Type B pancreatic cell (in vitro differentiated cells): Measurements from ENCODE around the gene SHMT2. TPM values are rescaled to one million over a fixed set of nuclear protein-coding genes. Genes with fewer than 3 reads are reported as not detected.

Experiments
- DNase-seq: peaks from one replicate; pipeline ENCODE4 v3.0.0; 2021; ENCODE audit warnings: mixed read lengths; ENCODE audit not compliant: unreplicated experiment; ENCODE audit errors: extremely low spot score
- H3K27ac Mint-ChIP-seq: 2 replicates; pipeline ENCODE4 v1.8.0; 2021; ENCODE audit warnings: mild to moderate bottlenecking, mixed read lengths
- H3K27me3 Mint-ChIP-seq: 2 replicates; pipeline ENCODE4 v1.8.0; 2021; ENCODE audit warnings: mixed read lengths
- H3K36me3 Mint-ChIP-seq: 2 replicates; pipeline ENCODE4 v1.8.0; 2021; ENCODE audit warnings: mixed read lengths
- H3K4me1 Mint-ChIP-seq: one replicate; pipeline ENCODE4 v1.8.0; 2021; ENCODE audit warnings: mixed read lengths; ENCODE audit not compliant: unreplicated experiment
- H3K4me3 Mint-ChIP-seq: 2 replicates; pipeline ENCODE4 v1.8.0; 2021; ENCODE audit warnings: mild to moderate bottlenecking, mixed read lengths
- H3K9me3 Mint-ChIP-seq: 2 replicates; pipeline ENCODE4 v1.8.0; 2021; ENCODE audit warnings: mixed read lengths
- CTCF ChIP-seq: fragments of 200-600 bp; sonication (generic); conservative IDR thresholded peaks from 2 replicates; pipeline ENCODE4 v1.5.0; 2021; ENCODE audit warnings: antibody characterized with exemption, mild to moderate bottlenecking
- total RNA-seq: library from RNA; stranded (reverse); gene quantifications from 2 replicates; pipeline ENCODE4 v1.2.1, GENCODE V29; 2021; ENCODE audit warnings: low replicate concordance

SHMT2 gene
- total RNA-seq, 1 donor from 2014 or later, result 131 TPM

- Mint-ChIP-seq H3K27ac (no peak overlapping the region), H3K36me3 (peaks cover 19% of the 10 kb centered on the region), H3K27me3 (no peaks in the 10 kb centered on the region), H3K4me1 (peaks cover 10% of the 10 kb centered on the region), H3K4me3 (no peak overlapping the region), H3K9me3 (no peaks in the 10 kb centered on the region)
- DNase-seq, result no peak
- no peak for TF ChIP-seq CTCF
Measured at GRCh38 chr12:57260366-57260765, 30.9 kb downstream of the SHMT2 start.

- Mint-ChIP-seq H3K27me3 (no peaks in the 10 kb centered on the region), H3K4me3 (no peak overlapping the region), H3K4me1 (peaks cover 6% of the 10 kb centered on the region), H3K27ac (no peak overlapping the region), H3K9me3 (no peaks in the 10 kb centered on the region), H3K36me3 (peaks cover 13% of the 10 kb centered on the region)
- TF ChIP-seq CTCF, result no peak
- DNase-seq, result no peak
Measured at GRCh38 chr12:57261428-57261865, 31.9 kb downstream of the SHMT2 start.

- no peak overlapping the region for H3K4me3 Mint-ChIP-seq
- H3K27ac Mint-ChIP-seq, result no peak overlapping the region
- DNase-seq, result no peak
- peaks cover 5% of the 10 kb centered on the region for H3K4me1 Mint-ChIP-seq
- peaks cover 14% of the 10 kb centered on the region for H3K36me3 Mint-ChIP-seq
- H3K27me3 Mint-ChIP-seq, result no peaks in the 10 kb centered on the region
- H3K9me3 Mint-ChIP-seq, result no peaks in the 10 kb centered on the region
- no peak for TF ChIP-seq CTCF
Measured at GRCh38 chr12:57262126-57262822, 32.8 kb downstream of the SHMT2 start.

GRCh38 chr12:57263096-57263495, 33.6 kb downstream of the SHMT2 start:
- DNase-seq, result no peak
- no peak overlapping the region for H3K27ac Mint-ChIP-seq
- no peaks in the 10 kb centered on the region for H3K9me3 Mint-ChIP-seq
- H3K4me1 Mint-ChIP-seq, result peaks cover 5% of the 10 kb centered on the region
- peaks cover 17% of the 10 kb centered on the region for H3K36me3 Mint-ChIP-seq
- no peak overlapping the region for H3K4me3 Mint-ChIP-seq
- no peaks in the 10 kb centered on the region for H3K27me3 Mint-ChIP-seq
- TF ChIP-seq CTCF, result no peak

- DNase-seq, result no peak
- Mint-ChIP-seq H3K36me3 (peaks cover 24% of the 10 kb centered on the region), H3K27ac (no peak overlapping the region), H3K4me3 (no peak overlapping the region), H3K27me3 (no peaks in the 10 kb centered on the region), H3K9me3 (no peaks in the 10 kb centered on the region), H3K4me1 (no peaks in the 10 kb centered on the region)
- no peak for TF ChIP-seq CTCF
Measured at GRCh38 chr12:57266681-57267080, 37.2 kb downstream of the SHMT2 start.
